Measurements from ENCODE around the gene RACGAP1.
A peak's percentile ranks its signal among the peaks of the same experiment; 100 is the strongest.

RACGAP1 gene

DNA sequence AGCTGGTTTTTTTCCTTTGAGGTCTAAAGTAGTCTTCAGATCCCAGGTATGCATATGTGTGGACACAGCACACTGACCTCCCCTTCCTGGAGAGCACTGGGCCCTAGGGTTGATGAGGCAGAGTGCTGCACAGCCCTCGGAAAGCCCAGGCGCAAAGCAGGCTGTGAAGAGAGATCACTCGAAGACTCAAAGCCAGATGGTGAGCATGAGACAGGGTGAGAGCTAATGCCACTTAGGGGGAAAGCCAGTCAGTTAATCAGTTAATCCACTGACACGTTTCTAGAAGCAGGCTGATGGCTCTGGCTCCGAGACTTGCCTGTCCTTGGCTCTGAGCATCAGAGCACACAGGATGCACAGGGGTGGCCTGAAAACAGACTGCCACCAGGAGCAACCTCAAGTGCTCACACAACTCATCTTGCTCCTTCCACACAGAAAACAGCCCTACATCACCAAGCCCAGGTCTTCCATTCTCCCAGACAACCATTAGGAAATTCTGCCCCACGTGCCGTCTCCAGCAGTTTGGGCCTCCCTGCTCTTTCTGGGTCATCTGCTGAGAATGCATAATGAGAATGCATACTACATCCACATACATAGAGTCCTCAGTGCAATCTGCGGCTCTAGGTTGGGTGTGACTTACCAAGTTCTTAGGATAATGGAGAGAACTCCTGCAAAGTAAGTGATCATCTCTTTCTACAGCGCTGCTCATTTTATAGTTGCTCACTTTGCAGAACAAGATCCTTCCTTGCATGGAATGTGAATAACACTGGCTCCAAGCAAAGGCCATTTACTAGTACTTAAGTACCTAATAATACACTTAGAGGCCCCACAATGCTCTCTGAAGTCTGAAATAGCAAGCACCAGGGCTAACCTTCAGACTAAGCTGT is 40.6 kb downstream of the RACGAP1 start:
- DNase-seq, result peak; percentile 65

DNA sequence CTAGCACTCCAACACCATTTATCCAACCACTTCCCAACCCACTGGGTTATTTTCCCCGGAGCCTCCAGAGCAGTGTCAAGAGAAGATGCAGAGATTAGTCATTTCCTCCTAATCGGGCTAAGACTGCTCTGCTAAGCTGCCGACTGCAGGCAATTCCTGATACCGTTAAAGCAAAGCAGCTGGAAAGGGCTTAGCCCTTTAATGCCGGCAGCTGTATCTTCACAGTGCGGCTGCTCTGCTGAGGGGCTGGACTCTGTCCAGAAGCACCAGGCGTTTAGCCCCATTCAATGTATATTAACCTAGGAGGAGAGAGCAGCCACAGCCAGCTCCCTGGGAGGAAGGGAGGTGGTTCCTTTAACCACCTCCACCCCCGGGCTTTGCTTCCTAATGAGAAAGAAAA is 41.4 kb downstream of the RACGAP1 start:
- DNase-seq, result peak; percentile 28

GRCh38 chr12:49982246-49983087 is 42.8 kb downstream of the RACGAP1 start:
- DNase-seq, result no peak

DNA sequence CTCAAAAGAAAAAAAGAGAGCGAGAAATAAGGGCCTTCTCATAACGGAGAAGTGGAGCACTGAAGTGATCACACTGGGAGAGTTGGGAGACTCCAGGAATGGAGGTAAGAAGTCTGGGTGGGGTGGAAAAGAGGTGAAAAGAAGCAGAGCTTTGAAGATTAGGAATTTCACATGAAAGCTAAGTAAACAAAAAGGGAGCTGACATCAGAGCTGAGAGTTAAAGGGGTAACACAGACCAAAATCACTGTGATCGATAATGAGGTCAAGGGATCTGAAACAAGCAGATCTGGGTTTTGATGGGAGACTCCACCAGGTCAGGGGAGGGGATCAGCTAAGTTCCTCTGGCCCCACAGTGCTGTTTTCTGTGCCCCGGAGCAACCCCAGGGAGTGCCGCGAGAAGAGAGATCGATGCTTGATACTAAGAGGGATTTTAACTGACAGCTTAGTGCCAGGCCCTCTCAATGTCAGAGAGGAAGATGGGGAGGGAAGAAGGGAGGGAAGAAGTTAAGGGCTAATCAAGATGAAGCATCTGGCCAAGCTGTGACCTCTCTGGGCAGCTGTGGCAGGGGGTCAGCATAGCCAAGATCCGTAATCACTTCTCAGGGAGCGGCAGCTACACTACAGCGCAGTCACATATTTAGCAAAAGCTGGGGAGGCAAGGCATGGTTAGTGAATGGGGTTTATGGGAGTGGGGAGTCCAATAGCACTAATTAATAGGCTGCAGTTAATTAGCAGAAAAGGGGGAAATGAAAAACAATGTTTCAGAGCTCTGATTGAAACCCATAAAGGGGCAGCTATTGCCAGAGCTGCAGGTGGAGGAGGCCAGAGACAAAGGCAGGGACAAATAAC is 44.6 kb downstream of the RACGAP1 start:
- DNase-seq, result no peak

DNA sequence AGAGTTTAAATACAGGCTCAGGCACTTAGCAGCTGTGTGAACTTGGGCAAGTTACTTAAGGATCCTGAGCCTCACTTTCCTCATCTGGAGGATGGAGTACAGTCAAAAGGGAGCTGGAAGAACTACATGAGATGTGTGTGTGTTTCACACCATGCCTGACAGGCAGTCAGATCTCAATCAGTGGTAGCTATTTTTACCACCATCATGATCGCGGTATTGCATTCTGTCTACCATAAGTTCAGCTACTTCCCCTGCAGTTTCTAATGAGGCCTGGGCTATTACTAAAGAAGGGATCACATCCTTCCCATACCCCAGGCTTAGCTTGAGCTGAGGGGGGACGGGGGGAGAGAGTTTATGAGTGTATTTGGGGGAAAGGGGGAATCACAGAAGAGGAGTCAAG is 45.5 kb downstream of the RACGAP1 start:
- DNase-seq, result no peak

DNA sequence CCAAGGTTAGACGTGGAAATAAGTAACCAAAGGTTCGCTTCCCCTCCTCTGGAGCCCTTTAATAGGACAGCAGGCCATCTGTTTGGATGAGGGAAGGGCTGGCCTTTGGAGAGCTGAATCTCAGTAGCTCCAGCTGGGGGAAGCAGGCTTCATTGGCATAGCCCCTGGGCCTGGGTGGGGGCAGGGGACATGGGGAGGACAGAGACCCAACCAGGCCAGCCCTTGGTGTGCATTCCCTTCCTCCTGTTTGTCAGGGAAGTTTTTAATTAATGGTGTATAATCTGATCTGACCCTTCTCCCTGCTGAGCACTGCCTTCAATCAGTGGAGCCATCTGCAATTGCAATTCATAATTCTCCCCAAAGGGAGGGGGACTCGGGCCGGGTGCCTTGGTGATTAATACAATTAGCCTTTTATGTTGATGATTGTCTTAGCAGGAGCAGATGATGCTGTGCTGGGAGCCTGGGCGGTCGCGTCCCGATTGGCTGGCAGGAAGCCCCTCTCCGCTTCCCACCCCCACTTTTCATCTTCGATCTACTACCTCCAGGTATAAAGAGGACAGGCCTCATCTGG is 46.2 kb downstream of the RACGAP1 start:
- DNase-seq, result peak; percentile 41

DNA sequence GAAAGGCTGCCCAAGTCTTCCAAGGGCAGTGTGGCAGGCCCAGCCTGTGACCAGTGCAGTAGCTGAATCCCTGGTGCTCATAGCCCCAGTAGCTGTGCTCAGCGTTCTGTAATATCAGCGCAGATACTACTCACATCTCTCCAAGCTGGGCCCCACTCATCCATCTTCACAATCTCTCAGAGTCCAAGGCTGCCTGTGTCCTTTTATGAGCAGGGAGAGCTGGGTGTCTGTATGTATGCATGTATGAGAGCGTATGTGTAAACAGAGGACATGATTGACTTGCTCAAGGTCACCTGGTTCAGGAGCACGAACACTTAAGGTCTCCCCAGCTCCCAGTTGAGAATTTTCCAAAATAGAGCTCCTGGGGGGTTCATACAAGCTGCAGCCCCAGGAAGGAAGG is 47.2 kb downstream of the RACGAP1 start:
- DNase-seq, result no peak

DNA sequence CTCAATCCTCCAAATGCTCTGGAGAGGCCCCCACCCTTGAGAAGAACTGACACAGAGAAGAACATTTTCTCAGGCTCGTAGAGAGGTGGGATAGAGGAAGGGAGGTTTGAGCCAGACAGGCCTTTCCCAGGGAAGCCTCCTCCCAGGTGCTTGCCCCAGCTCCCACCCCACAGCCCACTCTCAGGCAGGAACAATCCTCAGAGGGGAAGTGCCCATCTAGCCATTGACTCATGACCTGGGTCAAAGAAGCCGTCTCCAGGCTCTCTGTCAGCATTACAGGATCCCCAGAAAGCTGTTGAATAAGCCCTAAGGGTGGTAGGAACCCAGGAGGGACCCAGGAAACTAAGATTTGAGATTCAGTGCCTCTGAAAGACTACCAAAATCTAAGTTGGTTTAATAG is 48.7 kb downstream of the RACGAP1 start:
- DNase-seq, result no peak

GRCh38 chr12:49975318-49975761 is 50.0 kb downstream of the RACGAP1 start:
- no peak for DNase-seq

DNA sequence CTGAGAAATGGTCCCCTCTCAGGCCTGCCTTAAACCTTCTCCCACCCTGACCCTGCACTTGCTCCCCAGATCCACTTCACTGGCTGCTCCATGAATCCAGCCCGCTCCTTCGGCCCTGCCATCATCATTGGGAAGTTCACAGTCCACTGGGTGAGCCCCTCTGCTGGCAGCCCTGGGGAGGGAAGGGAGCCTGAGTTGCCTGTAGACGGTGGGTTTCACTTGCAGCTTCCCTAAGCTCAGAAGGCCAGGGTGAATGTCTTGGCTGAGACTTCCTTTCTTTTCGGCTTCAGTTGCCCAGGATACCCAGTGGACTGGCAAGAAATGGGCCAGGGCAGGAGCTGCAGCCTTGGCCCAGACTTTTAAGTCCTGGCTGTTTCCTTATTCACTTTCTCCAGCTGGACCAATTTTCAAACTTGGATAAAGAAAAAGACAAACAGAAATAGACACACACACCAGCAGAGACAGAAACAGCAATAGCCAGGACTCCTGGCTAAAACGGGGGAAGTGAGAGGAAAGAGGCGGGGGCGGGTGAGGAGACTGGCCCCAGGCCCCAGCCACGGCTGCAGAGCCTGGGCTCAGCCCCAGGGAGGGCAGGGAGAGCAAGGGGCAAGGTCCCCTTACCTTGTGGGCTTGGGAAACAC is 50.5 kb downstream of the RACGAP1 start:
- no peak for DNase-seq

DNA sequence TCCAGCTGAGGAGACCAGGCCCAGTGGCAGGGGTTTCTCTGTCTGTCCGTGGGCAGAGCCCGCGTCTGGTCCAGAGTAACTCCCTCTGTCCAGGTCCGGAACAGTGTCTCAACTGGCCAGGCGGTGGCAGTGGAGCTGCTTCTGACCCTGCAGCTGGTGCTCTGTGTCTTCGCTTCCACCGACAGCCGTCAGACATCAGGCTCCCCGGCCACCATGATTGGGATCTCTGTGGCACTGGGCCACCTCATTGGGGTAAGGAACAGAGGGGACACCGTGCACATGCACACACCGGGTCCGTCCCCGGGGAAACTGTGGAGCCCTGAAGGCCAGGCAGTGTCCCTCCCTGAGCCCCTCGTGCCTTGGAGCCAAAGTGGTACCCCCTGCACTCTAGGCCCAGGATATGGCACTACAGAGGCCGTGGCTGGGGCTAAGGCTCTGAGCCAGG is 51.0 kb downstream of the RACGAP1 start:
- no peak for DNase-seq

- DNase-seq, result no peak
These were observed 51.9 kb downstream of the RACGAP1 start for GRCh38 chr12:49973361-49973830.

GRCh38 chr12:49972641-49973360 is 52.5 kb downstream of the RACGAP1 start, which contains the start of gene AQP6:
TSS of gene AQP6 (plus strand) at chr12:49972947. CDS start at chr12:49973174, 227 bp downstream.
- no peak for DNase-seq

DNA sequence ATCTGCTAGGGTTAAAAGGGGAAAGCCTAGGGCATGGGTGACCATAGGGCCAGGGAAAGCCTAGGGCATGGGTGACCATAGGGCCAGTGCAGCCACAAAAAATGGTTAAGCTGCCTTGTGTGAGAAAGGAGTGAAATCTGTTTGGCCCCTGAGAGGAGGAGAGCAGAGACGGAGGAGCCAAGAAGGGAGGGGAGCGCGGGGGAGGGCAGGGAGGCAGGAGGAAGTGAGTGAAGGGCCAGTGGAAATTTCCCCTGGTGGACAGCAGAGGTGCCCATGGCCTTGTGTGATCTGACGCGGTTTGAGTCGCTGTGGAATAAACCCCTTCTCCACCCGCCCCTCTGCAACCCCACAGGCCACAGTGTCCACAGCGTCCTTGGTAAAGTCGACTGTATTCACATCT is 53.2 kb downstream of the RACGAP1 start:
- DNase-seq, result no peak

- no peak for DNase-seq
These were observed 54.2 kb downstream of the RACGAP1 start for GRCh38 chr12:49971141-49971540.

GRCh38 chr12:49970658-49971057 is 54.6 kb downstream of the RACGAP1 start:
- no peak for DNase-seq

DNA sequence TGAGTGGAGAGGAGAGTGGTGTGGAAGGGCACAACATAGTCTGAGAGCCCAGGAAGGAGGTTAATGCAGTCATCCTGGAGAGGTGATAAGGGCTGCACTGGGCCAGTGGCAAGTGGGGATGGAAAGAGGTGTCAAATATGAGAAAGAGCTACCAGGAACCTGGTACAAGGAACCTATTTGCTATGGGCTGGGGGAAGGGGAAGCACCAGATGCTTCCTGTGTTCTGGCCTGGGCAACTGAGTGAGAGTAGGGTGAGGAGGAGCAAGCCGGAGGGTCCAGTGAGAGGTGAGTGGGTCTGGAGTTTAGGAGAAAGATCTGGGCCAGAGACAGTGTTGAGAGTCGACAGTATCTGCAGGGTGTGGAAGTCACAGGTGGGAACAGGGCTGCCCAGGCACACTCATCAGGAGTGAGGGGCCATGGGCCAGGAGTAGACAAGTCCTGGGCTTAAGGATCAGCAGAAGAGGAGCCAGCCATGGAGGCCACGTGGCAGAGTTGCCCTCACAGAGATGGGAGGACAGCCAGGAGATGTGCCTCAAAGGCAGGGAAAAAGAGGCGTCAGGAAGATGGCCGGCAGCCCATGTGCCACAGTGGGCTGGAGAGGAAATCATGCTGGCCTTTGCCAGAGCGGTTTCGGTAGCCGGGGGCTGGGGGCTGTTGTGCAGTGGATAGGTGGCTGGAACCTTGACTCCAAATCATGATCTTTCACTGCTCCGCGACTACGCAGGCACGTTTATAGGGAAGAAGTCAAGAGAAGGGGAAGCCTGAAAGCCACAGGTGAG is 55.5 kb downstream of the RACGAP1 start:
- no peak for DNase-seq

GRCh38 chr12:49969027-49969426 is 56.3 kb downstream of the RACGAP1 start:
- no peak for DNase-seq

DNA sequence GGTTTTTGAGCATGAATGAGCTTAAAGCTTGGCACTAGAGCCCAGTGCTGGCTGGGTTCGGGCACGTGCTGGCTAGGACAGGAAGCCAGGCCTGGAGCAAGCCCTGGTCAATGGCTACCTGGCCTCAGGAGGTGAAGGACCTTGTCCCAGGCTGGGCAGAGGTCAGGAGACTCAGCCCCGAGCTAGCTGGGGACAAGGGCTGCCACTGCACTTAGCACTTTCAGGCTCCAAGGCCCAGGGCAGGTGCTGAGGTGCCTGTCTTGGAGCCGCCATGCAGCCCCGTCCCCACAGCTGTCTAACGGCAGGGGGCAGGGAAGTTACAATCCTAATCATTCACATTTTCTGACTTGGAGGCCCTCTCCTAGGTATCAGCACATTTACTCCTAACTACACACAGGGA is 56.8 kb downstream of the RACGAP1 start:
- no peak for DNase-seq

DNA sequence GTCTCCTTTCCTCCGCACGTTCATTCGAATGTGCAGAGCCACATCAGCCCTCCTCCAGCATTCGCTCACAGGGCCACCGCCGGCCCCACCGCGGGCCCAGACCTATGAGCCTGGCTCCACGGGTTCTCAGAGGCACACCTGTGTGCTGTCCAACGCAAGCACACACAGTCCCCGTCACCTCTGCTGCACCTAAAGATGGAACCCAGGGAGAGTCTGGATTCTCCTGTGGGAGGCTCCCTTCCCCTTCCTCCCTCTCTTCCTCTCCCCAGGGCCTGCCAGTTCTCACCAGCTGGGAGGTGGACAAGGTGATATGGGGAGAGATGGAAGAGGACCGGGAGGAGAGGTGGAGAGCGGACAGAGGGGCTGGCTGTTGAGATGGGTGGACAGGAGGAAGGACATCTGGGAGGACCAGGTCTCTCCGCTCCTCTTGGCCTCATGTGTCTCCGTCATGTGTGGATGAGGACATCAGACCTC is 57.5 kb downstream of the RACGAP1 start:
- DNase-seq, result no peak

All from NCI-H2171 treated with DMSO at 0.1 percent for 48 hours (cell line).